ENCODE measurements around the gene TMEM63B.

GRCh38 chr6:44143731-44144130 is 16.4 kb downstream of the TMEM63B start:
- TF ChIP-seq CBX8 (IDR thresholded peaks at IDR 0.05; ENCODE audit: borderline replicate concordance, low read depth, low read length) (no peak), NRF1 (IDR thresholded peaks at IDR 0.05; ENCODE audit: low read depth, low read length) (no peak), TAF1 (IDR thresholded peaks at IDR 0.05; ENCODE audit: low read depth, low read length) (no peak), SP1 (IDR thresholded peaks at IDR 0.05; ENCODE audit: low read depth, low read length) (no peak), CTCF (IDR thresholded peaks at IDR 0.05; ENCODE audit: control extremely low read depth in 1 of 3, insufficient read depth in 1 of 3, low read depth in 1 of 3, low read length in 3 of 3) (no peak), ATF3 (IDR thresholded peaks at IDR 0.05; ENCODE audit: insufficient read depth, low read depth, low read length) (no peak)

Measured in H1 (cell line).